ENCODE measurements around the gene GGNBP2.

The GGNBP2 gene

DNA sequence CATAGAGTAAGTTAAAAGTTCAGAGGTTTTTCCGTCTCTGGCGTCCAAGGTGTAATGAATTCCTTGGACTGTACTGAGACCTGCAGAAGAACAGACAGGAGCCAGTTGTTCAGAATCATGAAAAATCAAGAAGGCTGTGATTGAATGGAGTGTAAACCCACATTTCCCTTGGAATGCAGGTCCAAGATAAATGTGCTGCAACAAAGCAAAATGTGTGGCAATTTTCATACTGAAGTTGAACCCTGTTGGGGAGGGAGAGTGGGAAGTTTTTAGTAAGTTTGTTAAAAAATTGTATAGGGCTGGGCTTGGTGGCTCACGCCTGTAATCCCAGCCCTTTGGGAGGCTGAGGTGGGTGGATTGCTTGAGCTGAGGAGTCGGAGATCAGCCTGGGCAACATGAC lies 21.4 kb downstream of the GGNBP2 start:
- DNase-seq, result no peak

GRCh38 chr17:36575028-36575427 lies 30.3 kb downstream of the GGNBP2 start:
- no peak for DNase-seq

GRCh38 chr17:36576793-36577192 lies 32.1 kb downstream of the GGNBP2 start:
- no peak for DNase-seq

DNA sequence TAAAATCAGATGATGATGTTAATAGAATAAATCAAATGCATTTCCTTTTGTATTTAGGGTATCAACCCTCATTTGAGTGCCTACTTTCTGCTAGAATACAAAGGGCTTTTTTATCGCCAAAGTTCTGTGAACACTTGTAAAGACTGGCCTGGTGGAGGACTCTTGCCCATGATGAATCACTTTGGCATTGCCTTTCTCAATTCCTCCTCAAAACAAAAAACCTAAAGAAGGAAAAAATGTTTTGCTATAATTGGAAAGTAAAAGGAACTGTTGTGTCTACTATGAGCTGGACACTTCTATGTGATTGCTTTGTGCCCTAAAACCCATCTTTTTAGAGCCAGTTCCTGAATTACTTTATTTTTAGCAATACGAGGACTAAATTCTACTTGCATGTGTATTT lies 34.0 kb downstream of the GGNBP2 start:
- DNase-seq, result no peak

DNA sequence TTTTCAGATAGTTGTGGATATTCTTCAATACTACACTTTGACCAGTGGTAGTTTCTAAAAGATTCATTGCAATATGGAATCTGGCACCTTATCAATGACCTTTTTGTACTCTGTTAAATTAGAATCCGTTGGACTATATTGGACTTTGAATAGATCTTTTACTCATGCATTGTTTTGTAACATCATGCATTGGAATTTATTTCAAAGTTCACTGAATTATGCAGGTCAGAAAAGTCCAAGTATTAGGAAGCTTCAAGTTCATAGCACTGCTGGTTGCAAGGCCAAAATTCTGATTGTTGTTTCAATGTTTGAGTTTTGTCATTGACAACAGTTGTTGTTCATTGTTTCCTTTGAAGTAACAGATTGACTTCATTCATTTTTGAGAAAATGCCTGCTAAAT lies 39.1 kb downstream of the GGNBP2 start:
- no peak for DNase-seq

- no peak for DNase-seq
Observed at GRCh38 chr17:36586138-36586537, 41.4 kb downstream of the GGNBP2 start.

DNA sequence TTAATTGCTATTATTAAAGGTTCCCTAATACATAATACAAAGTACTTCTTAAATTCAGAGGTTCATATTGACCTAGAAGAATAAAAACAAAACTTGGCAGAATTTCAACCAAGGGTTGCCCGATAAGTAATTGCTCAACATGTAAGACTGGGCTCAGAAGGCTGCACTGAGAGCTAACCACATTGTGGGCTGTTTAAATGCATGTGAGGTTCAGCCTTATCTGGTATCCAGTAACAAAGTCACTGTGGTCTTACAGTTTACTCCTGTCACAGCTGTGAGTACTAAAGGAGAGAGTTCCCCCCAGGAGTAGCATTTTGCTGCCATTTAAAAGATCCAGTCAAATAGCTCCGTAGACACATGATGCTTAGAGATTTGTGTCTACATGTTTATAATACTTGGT lies 45.4 kb downstream of the GGNBP2 start:
- DNase-seq, result no peak

DNA sequence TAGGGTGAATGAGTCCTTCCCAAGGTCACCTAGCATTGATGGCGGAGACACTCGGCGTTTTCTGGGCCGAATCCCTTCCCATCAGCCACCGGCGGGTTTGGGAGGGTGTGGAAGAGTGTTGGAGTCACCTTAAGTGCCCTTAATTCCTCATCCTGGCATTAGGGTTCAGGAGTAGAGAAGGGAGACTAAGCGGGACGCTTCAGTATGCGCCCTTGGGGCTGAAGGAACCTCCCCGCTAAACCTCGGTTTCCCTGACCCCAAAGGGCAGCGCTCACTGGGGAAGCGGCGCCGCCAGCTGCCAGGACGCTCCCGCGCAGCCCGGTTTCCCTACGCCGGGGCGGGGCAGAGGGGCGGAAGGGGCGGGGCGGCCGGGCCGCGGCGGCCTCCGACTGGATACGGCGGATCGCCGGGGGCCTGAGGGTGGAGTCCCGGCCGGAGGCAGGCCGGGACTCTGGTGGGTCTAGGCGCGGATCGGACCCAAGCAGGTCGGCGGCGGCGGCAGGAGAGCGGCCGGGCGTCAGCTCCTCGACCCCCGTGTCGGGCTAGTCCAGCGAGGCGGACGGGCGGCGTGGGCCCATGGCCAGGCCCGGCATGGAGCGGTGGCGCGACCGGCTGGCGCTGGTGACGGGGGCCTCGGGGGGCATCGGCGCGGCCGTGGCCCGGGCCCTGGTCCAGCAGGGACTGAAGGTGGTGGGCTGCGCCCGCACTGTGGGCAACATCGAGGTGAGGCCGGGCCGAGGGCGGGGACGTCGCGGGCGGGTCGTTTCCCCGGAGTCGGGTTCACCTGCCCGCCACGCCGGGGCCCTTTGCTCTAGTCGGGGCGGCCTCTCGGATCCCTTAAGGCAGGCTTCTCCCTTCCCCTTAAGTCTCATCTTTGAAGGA lies 47.0 kb downstream of the GGNBP2 start, which contains the start of gene DHRS11:
Gene DHRS11, plus strand, starts transcription at position 446 of the 882 bp plus-strand sequence. Its CDS starts 131 bp downstream, at position 577.
- peak in 1 of 2 experiments; percentile 51 for DNase-seq

- DNase-seq, result no peak
Observed at GRCh38 chr17:36592316-36592715, 47.6 kb downstream of the GGNBP2 start.

GRCh38 chr17:36592716-36593321 lies 48.1 kb downstream of the GGNBP2 start:
- DNase-seq, result no peak

DNA sequence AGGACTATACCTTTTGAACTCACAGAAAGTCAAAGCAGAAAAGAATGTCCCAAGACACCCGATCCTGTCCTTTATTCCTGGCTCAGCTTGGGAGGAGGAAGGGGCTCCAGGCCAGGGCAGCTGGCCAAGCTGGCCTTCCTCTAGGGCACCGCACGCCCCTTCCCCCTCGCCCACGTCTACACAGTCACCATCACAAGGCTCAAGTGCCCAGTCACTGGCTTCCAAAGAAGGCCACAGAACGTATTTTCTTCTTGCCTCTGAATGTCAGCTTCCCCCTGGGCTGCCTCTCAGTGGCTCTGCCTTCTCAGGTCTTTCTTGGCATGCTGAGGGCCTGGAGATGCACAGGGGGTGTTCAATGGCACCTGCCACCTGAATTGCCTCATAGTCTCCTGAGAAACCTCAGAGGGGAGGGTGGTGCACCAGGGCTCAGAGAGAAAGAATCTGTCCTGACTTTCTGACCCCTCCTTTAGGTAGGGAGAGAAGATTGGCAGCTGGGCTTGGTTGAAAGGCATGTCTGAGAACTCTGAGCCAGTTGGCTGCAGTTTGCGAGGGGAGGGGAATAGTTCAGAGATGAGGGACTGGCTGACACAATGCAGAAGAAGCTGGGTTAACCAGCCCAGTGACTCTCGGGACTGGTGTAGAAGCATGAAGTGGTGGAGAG lies 49.1 kb downstream of the GGNBP2 start:
- no peak for DNase-seq

GRCh38 chr17:36594626-36595401 lies 50.1 kb downstream of the GGNBP2 start:
- DNase-seq, result no peak

GRCh38 chr17:36597226-36597625 lies 52.5 kb downstream of the GGNBP2 start:
- no peak for DNase-seq

GRCh38 chr17:36597866-36598777 lies 53.4 kb downstream of the GGNBP2 start:
- no peak for DNase-seq

- no peak for DNase-seq
Observed at GRCh38 chr17:36598951-36599401, 54.3 kb downstream of the GGNBP2 start.

DNA sequence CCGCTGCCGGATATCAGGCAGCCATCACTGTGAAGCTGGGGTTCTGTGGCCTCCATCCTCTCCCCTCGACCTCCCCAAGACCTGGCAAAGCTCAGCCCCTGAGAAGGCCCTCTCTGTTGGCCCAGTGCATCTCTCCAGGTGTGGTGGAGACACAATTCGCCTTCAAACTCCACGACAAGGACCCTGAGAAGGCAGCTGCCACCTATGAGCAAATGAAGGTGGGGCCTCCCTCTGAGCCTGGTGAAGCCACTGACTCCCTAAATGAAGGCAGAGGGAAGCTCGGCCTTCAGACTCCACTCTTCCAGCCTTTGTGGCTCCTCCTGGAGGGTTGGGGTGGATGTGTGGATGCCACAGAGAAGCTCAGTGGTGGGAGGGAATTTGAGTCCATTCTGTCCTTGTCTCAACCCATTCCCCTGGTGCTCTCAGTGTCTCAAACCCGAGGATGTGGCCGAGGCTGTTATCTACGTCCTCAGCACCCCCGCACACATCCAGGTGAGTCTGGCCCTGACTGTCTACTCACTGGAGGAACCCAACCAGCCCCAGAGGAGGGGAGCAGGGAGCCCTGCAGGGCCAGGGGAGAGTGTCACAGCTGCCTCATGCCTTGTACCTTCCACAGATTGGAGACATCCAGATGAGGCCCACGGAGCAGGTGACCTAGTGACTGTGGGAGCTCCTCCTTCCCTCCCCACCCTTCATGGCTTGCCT lies 55.0 kb downstream of the GGNBP2 start:
- no peak for DNase-seq

- DNase-seq, result no peak
Observed at GRCh38 chr17:36600465-36600864, 55.7 kb downstream of the GGNBP2 start.

DNA sequence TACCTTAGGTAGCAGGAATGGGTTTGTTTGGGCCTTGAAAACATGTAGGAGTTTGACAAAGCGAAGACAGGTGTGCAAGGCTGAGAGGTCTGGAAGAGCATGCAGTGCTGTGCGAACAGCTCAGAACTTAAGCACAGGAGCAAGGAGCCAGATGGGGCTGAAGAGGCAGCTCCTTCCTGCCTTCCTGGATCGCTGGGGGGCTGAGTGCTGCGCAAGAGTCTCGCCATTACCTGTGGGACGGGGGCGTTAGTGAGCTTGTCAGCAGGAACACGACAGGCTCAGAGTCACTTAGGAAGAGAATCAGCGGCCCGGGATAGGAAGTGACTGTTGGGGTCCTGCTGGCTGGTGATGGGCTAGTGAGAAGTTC lies 56.2 kb downstream of the GGNBP2 start:
- no peak for DNase-seq

- peak; percentile 53 to 59 for DNase-seq
Observed at GRCh38 chr17:36601303-36602029, 56.7 kb downstream of the GGNBP2 start, which contains the start of gene MRM1. TSS of gene MRM1 (plus strand) at chr17:36601583. CDS start at chr17:36601811, 228 bp downstream.

Data from cerebellar nuclear complex (tissue), 1 donor.